Activated T-helper 9 cell treated with anti-CD3 and anti-CD28 coated beads, Interleukin-2, amount 50 U/mL, for 16 hours (primary cell): ENCODE data around the gene GABARAP.

Experiments used
- DNase-seq: peaks from one replicate; pipeline ENCODE4 v3.0.0-alpha.2; 2020; ENCODE audit warnings: low read depth

Gene GABARAP

GRCh38 chr17:7239091-7240027, 2.9 kb downstream of the GABARAP start, which contains the start of gene PHF23:
TSS of gene PHF23 (minus strand) at chr17:7239457. CDS start at chr17:7239279, 178 bp downstream.
- DNase-seq: peak; percentile 97

- DNase-seq: no peak
These were observed 3.7 kb downstream of the GABARAP start for GRCh38 chr17:7238420-7239090.

DNA sequence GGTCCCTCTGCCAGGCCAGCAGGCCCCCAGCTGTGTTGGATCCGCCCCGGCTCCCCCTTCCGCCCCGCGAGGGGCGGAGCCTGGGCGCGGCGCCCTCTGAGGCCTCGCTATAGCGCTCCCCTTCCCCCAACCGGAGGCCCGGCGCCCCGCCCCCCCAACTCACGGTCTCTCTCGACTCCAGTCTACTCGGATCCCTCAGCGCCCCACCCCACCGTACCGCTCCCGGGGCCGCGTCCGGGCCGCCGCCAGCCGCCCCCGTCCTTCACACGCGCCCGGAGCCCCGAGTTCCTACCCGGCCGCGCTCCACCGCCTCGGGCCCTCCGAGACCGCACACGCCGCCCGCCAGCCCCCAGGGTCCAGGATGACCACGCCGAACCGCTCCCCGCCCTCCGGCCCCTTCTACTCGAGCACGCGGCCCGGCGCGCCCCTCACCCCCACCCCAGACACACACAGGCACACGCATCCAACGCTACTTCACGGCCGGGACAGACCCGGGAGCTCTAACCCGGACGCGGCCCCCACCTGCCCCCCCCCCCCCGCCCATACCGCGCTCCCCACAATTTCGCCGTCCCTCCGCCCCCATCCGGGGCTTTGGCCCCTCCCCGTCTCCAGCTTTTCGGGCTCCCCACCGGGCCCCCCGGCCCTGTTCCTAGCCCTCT, 4.4 kb downstream of the GABARAP start:
- peak; percentile 79 for DNase-seq

- DNase-seq: no peak
These were observed 4.9 kb downstream of the GABARAP start for GRCh38 chr17:7237266-7237760.

- no peak for DNase-seq
These were observed 5.4 kb downstream of the GABARAP start for GRCh38 chr17:7236808-7237207.

GRCh38 chr17:7235693-7236665, 6.3 kb downstream of the GABARAP start:
- no peak for DNase-seq

DNA sequence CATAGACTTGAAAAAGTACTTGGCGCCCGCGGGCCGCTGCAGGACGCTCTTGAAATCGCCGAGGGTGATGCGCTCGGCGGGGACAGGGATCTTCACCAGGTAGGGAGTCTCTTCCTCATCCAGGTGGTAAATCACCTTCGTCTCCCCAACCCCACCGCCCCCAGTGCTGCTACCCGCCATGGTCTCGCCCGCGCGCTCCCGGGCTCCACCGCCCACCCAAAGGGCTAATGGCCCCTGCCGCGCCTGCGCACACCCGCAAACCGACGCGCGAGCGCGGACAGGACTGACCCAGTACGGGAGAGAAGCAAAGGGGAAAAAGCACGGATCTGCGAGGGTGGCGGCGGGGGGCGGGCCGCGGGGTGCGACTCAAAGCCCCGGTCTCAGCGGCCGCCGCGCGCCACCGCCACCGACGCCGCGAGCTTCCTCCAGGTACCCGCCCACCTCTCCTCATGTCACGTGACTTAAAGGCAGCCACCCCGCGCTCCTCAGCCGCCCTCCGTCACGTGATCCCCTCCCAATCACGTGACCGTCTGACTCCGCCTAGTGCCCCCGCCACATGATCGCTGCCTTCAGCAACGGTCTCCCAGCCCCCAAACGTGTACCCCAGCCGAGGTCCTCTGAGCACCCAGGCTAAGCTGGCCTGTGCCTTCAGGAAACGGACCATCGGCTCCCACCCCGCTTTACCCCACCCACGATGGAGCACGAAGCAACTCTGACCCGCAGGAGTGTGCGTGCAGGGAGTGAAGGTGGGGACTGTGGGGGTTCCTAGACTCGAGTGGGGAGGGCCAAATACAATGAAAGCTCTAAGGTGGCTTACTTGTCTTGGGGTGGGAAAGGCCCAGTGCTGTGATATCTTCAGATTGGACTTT, 7.9 kb downstream of the GABARAP start, which contains the start of gene DVL2:
Gene DVL2, minus strand, starts transcription at position 435 of the 869 bp plus-strand sequence. Its CDS starts 255 bp downstream, at position 180.
- DNase-seq: peak; percentile 91

- DNase-seq: no peak
These were observed 8.6 kb downstream of the GABARAP start for GRCh38 chr17:7233701-7234082.

DNA sequence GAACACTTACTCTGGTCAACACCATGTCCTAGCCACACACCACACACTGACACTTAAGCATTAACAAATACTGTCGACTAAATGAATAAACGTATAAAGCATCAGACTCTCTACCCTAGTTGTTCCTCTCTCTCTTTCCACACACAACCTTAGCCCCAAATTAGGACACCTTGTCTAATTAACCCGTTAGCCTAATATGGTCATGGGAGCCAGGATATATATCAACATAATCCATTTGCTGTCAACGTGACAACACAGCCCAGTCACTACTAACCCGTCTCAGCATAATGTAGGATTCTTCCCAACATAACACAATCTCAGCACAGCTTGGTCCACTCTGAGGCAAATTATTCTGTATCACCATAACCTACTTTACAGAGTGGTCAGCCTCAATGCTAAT, 10.1 kb downstream of the GABARAP start:
- no peak for DNase-seq

DNA sequence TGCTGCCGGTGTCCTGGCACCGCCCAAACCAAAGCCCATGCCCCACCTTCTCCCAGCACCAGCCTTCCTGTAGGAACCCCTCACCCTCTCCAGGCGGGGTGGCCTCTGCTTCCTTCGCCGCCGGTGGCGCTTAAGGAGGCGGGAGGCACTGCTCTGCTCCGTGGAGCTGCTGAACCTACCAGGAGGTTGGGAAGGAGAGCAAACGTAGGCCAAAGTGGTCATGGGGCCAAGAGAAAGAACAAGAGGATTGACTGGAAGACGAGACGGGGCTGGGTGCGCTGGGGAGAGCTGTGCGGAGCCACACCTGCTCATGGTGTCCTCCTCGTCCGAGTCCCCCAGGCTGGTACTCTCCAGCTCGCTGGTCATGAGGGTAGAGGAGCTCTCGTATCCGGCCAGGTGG, 12.7 kb downstream of the GABARAP start:
- DNase-seq: no peak

GRCh38 chr17:7228920-7229319, 13.3 kb downstream of the GABARAP start:
- no peak for DNase-seq

DNA sequence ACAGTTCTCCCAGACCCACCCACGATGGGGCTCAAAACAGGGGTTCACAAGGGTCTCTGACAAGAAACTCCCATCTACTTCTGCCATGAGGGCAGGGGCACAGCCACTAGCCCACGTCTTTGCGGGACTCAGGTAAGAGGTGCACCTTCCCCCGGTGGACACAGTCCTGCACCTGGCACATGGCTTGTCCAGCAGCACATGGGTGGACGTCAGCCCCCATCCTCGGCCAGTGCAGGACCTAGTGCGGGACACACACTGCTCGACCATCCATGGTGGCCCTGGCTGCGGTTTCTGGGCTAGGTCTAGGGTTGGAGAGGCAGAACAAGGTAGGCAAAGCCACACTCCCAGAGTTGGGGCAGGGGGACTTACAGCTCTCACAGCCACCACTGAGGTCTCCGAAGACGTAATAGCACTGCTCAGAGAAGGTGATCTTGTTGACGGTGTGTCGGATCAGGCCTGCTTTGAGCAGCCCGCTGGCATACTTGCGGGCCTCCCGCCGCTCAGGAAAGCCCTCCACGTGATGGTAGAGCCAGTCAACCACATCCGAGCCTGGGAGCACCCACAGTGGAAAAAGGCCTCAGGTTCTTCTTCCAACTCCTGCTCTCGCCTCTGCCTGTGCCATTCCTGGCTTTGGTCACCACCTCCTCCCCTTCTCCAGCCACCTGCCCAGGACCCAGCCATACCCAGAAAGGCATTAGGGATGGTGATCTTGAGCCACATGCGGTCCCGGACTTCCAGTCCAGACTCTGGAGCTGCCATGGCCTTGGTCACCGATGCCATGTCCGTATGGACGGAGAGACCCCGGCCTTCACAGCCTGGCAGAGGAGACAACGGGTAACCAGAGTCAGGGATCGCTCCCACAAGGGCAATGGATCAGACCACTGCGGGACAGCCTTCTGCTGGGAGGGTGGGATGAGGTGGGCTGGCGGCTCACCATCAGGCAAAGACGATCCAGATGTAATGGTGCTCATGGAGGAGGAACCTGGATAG, 15.2 kb downstream of the GABARAP start:
- DNase-seq: no peak

- DNase-seq: no peak
These were observed 16.4 kb downstream of the GABARAP start for GRCh38 chr17:7225711-7226331.

DNA sequence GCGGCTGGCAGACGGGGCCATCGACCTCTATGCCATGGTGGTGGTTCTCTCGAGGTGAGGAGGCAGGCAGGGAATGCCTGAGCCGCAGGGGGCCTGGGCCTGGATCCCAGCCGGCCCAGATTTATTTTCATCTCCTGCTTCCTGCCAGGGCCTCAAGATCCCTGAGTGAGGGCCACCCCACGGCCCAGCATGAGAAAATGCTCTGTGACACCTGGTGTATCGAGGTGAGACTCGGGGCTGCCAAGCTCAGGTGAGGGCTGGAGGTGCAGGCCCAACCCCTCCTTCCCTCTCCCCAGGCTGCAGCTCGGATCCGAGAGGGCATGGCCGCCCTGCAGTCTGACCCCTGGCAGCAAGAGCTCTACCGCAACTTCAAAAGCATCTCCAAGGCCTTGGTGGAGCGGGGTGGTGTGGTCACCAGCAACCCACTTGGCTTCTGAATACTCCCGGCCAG, 17.6 kb downstream of the GABARAP start:
- no peak for DNase-seq

DNA sequence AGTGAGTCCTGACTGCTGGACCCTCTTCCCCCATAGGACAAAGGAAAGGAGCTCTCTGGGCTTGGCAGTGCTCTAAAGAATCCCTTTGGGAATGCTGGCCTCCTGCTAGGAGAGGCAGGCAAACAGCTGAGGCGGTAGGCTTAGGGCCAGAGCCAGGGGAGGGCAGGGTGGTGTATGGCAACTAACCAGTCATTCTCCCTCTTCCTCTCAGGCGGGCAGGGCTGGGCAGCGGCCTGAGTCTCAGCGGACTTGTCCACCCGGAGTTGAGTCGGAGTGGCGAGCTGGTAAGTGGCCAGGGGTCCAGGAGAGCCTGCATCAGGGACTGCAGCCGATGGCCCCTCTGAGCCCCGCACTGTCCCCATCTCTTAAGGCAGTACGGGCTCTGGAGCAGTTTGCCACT, 18.1 kb downstream of the GABARAP start:
- no peak for DNase-seq

- no peak for DNase-seq
These were observed 18.9 kb downstream of the GABARAP start for GRCh38 chr17:7223375-7223774.

GRCh38 chr17:7222972-7223292, 19.3 kb downstream of the GABARAP start:
- DNase-seq: no peak
